Tongue (tissue), 2 donors: ENCODE measurements around the gene CDK5RAP2. TPM values are rescaled to one million over a fixed set of nuclear protein-coding genes. Genes with fewer than 3 reads are reported as not detected.
A peak's percentile ranks its signal among the peaks of the same experiment; 100 is the strongest.
"Not testable (repeated sequence)": the region's sequence is repeated elsewhere in the genome, so short reads cannot be mapped to it uniquely, and the experiment has no call there.

Experiments used
- DNase-seq: peaks from one replicate; pipeline ENCODE4 v3.0.0-alpha.2; 2015
- total RNA-seq: library from RNA; depleted of rRNA; stranded (reverse); fragments of >200 nt; gene quantifications from one replicate; pipeline ENCODE4 v1.2.3, GENCODE V29; 2014

The CDK5RAP2 gene
- total RNA-seq, 1 donor from 2014 or later: 71.7 TPM

DNA sequence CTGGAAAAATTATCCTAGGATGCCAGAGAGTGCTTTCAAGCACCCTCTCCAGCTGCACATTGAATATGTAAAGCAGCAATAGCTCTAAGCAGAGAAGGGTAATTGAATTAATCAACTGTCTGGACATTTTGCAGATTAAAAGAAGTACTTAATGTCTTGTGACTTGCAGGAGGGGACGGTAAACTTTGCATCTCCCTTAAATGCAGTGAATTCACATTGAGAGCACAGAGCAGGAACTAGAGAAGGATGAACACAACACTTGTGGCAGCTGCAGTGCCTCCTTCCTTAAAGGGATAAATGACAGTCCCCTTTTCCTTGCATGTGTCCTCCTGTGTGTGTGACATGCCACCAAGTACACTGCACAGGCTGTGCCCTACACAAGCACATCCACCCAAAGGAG, 7.4 kb upstream of the CDK5RAP2 start:
- DNase-seq: peak; percentile 42

DNA sequence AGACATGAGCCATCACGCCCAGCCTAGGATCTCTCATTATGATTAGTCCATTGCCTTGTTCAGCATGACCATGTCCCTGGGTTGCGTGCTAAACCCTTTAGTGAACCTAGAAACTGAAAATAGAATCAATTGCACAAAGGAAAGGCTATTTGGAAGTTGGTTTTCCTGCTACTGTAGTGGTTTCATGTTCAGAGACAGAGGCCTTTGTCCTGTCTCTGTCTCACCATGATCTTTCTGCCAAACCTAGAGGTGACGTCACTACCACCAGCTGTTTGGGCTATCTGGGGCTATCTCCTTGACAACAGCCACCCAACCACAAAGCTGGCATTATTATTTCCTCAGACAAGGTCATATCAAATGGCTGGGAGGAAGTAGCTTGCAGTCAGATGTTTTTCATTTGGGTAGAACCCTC, 4.0 kb upstream of the CDK5RAP2 start:
- peak; percentile 91 for DNase-seq

DNA sequence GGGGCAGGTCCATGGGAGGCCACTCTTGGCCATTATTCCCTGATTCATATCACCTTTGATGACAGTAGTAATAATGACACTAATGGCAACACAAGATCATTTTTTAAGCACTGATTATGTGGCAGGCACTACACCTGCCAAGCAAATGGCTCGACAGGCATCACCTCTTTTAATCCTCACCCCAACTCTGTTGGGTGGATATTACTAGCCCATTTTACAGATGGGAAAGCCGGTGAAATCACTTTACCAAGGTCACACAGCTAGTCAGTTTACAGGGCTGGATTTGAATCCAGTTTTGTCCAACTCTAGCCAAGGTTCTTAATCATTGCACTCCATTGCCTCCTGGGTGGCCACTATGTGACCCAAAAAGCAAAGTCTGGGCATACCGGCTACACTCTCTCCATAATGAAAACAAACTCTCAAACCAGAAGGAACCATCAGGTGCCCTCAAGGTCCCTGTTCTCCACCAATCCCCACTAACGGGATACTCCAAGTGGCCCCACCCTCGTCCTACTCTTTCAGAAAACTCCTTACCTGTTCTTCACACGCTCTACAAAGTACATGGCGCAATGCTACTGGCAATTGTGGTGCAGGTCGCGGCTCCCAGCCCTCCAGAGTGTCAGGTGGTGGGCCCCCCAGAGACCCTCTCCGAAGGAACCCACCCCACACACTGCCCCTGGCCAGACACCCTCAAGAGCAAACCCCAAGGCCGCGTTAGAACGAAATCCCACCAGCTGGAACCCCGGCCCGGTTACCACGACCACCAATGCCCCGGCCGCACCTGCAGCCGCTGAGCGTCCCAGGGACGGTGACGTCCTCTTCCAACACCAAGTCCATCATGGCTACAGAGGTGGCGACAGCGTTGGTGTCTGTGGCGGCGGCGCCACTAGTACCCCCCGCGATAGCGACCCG, 572 bp downstream of the CDK5RAP2 start:
- peak; percentile 11 for DNase-seq

DNA sequence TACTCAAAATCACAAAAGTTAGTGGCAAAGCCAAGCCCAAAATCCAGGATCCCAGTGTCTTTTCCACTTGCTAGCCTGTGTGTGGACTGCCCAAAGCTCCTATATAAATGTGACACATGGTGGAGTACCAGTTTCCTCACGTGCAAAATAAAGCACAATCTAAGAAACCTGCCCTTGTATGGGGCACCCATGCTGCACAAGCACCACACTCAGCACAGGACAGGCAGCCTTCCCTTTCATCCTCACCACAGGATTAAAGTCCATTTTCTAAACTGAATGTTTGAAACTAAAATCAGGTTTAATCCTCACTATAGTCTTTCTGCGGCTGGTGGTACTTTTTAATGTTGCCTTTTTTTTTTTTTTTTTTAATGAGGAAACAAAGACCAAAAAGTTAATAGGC, 5.5 kb downstream of the CDK5RAP2 start:
- no peak for DNase-seq

DNA sequence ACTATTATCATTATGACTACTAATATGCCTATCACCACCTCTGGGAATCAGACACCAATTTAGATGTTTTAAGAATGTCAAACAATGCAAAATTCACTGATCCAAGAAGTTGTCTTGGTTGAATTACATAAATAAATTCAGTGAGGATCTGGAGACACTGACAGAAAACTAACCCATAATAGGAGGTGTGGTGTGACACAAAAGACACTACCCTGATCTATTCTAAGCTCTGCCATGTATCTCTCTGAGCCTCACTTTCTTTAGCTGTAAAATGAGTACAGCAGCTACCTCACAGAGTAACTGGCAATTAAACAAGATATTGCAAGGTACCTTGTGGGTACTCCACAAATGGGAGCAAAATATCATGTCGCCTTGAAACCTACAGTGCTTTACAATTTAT, 7.5 kb downstream of the CDK5RAP2 start:
- DNase-seq: no peak

DNA sequence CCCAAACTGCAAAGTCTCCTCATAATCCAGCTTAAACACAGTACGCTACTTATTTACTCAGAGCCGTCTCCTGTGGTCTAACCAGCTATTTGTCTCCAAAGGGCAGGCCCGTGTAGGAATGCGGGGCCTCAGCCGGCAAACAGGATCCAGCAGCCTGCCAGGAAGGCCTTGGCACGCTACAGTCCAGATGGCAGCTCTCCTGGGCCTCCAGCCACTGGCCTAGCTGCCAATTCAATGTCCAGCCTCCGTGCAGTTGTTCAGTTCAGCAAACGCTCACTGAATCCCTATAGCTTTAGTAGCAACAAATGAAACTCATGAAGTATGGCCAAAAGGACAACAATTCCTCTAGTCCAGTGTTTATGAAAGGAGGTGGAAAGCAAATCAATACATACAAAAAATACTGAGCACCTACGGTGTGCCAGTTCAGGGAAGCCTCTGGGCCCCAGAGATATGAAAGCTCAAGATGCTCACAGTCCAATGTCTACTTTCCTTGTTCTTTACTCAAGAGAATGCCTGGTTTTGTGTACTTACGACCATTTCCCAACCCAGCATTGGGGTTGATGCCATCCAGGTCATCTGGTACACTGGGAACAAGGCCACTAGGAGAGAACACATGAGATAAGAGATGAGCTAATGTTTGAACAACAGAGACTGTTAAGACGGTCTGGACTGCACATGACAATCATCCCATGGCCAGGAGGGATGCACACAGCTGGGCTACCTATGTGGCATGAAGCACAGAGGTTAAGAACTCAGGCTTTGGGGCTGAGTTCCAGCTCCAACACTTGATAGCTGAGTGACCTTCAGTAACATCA, 8.3 kb downstream of the CDK5RAP2 start:
- peak; percentile 74 for DNase-seq

DNA sequence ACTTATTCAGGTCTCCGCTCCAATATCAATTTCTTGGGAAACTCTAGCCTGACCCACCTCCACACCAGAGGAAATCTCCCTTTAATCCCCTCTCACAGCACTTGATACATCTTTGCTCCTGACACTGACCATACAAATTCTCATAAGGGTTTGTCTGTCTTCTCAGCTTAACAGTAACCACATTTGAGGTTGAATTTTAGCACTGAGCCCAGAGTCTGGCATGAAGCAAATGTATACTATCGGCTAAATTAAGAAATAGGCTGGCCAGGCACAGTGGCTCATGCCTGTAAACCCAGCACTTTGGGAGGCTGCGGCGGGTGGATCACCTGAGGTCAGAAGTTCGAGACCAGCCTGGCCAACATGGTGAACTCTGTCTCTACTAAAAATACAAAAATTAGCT, 9.7 kb downstream of the CDK5RAP2 start:
- no peak for DNase-seq

DNA sequence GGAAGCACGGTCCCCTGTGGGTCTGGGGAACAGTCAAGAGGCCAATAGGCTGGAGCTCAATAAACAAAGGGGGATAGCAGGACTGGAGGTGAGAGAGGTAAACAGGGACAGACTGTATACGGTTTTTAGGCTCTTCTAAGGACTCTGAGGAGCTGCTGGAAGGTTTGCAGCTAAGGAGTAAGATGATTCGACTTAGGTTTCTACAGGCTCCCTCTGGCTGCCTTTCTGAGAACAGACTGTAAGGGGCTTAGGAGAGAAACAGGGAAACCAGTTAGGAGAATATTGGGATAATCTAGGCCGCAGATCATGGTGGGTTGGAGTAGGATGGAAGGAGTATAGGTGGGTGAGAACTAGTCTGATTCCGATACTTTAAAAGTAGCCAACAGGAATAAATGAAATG, 10.4 kb downstream of the CDK5RAP2 start:
- DNase-seq: no peak

DNA sequence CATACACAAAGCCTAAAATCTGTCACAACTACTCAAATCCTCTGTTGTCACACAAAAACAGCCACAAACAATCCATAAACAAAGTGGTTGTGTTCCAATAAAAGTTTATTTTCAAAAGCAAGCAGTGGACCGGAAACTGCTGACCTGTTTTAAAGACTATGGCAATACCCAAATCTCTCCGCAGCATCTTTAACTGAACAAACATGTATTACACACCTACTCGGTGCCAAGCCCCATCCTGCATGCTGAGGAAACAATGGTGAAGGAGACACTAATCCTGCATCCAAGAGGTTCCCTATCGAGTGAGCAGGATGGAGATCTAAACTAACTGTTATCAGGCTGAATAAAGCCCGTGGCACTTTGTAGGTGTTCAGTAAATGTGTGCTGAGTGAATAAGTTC, 11.2 kb downstream of the CDK5RAP2 start:
- DNase-seq: no peak

DNA sequence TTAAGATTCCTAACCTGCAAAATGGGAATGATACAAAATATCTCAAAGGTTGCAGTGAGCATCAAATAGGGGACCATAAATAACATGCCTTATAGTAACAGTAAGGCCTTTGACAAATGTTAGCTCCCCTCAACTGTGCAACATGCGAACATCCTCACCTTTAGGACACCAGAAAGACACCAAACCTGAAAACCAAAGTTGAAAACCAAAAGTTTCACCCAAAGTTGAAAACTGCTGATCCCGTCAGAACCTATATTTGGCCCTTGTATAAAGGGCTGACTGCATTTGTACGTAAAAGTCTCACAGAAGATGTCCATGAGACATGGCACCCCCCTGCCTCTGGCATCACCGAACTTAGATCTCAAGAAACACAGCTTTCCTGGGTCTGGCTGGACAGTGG, 12.1 kb downstream of the CDK5RAP2 start:
- no peak for DNase-seq

DNA sequence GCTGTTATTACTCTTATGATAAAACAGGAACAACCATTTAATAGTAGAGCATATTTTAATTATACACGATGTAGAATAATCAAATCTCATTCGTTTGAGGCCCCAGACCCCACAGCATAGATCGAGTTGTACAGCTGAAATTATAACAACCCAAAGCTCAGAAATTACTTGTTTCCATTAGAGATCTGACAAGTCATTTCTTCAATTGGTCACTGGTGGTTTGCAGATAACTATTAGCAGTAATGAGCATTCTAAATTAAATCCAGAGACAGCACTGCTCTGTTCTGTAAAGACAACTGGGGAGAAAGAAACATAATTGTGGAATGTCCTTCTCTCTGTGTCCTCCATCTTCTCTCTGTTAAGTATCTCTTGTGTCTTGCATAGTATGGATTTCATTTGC, 12.9 kb downstream of the CDK5RAP2 start:
- no peak for DNase-seq

DNA sequence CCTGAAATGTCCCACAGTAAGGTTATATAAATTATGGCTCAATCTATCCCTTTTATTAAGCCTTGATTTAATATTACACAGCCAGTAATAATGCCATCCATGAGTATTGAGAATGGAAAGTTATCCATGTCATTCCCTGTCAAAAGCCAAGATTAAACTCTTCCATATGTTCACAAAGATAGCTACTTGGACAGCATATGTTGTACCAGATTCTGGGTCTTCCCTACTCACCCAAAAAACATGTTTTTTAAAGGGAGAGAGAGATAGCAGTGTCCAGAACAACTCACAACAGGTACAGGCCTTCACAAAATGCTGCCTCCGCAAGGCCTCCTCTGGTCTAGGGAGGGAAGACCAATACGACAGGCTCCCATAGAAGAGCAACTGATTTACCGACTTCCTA, 15.4 kb downstream of the CDK5RAP2 start:
- DNase-seq: no peak

DNA sequence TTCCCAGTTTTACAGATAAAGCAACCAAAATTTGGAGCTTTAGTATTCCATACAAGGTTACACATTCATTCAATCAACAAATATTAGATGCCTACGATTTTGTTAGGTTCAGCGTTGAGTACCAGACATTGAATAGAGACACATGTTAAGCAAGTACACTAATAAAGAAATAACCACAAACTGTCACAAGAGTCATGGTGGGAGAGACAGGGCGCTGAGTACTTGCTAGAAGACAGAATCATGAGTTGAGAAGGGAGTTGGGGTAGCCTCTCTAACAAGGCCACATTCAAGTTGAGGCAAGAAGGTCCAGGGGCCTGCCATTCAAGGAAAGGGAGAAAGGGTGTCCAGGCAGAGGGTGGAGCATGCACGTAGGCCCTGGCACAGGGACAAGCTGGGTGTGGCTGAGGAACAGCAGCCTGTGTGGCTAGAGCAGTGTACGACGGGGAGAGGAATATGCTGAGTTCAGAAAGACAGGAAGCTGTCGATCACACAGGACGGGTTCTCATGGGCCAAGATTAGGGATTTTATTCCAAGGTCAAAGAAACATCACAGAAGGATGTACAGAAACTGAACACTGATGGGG, 17.0 kb downstream of the CDK5RAP2 start:
- no peak for DNase-seq

DNA sequence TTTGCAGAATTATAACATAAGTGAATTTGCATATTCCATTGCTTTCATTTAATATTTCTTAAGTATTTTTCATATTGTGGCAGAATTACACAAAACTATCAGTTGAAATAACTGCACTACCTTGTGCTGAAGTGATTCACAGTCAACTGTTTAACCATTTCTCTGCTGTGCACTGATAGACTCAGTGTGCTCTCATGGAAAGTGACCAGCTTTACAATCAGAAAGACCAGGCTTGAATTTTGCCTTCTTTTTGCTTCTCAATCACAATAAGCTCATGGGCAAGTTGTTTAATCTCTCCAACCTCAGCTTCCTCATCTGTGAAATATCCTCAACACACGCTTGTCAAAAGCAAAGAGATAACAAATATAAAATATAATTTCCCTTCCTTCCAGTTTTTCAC, 18.3 kb downstream of the CDK5RAP2 start:
- DNase-seq: no peak

DNA sequence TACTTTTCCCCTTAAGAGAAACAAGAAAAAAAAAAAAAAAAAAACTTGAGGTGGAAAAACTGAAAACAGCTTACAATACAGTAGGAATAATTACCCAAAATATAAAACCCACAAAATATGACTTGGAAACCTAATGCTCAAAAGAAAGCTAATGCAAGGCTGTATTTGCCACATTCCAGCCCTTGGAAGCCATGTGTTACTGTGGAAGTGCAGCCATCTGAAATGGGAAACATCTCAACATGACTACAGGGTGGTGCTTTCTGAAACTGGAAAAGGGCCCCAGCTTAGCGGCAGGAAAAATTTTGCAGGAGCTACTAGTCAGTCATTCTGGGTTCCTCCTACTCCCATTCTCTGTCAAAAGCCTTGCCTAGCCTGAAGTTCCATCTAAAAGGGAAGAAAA, 20.4 kb downstream of the CDK5RAP2 start:
- DNase-seq: no peak

DNA sequence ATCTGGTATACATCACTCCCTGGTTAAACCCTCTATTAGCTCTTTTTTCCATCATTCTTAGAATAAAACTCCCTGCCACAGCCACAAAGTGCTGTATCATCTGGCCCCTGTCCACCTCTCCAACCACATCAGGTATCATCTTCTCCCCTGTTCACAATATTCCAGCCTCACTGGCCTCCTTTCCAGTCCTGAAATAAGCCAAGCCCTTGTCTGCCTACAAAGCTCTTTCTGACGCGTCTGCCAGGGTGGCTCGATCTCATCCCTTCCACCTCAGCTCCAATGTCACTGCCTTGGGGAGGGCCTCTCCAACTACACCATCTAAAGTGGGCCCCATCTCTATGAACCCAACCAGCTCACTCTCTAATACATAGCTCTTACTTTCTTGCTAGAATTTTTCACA, 21.5 kb downstream of the CDK5RAP2 start:
- DNase-seq: no peak

DNA sequence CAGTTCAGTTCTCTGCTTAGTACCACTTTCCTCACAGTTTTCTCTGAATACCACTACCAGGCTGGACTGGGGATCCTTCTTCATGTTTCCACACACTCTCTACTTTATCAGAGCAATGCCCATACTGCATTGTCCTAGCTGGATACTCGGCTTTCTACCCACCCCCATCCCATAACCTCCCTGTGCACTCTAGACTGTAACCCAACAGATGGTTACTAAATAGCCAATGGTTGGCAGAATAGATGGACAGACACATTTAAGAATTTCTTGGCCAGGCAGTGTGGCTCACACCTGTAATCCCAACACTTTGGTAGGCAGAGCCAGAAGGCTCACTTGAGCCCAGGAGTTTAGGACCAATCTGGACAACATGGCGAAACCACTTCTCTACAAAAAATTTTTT, 22.8 kb downstream of the CDK5RAP2 start:
- DNase-seq: no peak

DNA sequence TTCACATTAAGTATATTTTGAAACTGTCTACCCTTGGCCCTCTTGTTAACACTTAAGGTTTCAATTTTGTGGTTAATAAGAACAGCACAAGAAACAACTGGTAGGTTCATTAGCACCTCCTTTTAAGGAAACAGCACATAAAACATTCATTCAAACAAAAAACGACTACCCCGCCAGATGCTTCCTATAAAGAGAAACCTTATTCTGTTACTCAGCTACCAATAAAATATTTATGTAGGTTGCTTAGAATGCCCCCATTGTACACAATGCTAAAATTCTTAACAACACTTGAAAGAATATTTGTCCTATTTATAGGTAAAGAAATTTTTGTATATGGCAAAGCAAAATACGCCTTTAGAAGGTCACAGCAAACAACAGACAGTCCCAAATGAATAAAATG, 23.2 kb downstream of the CDK5RAP2 start:
- no peak for DNase-seq

DNA sequence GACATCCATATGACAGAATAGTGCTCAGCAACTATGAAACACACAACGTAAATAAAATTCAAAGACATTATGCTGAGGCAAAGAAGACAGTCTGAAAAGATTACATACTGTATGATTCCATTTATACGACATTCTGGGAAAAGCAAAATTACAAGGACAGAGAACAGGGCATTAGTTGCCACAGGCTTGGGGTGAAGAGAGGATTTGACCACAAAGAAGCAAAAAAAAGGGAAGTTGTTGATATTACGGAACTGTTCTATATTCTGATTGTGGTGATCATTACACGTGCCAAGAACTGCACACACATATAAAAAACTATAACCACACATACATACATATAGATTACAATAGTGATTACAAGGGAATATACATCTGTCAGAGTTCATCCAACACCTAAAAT, 24.1 kb downstream of the CDK5RAP2 start:
- DNase-seq: no peak

DNA sequence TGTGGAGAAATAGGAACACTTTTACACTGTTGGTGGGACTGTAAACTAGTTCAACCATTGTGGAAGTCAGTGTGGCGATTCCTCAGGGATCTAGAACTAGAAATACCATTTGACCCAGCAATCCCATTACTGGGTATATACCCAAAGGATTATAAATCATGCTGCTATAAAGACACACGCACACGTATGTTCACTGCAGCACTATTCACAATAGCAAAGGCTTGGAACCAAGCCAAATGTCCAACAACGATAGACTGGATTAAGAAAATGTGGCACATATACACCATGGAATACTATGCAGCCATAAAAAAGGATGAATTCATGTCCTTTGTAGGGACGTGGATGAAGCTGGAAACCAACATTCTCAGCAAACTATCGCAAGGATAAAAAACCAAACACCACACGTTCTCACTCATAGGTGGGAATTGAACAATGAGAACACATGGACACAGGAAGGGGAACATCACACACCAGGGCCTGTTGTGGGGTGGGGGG, 27.7 kb downstream of the CDK5RAP2 start:
- not testable (repeated sequence) for DNase-seq

DNA sequence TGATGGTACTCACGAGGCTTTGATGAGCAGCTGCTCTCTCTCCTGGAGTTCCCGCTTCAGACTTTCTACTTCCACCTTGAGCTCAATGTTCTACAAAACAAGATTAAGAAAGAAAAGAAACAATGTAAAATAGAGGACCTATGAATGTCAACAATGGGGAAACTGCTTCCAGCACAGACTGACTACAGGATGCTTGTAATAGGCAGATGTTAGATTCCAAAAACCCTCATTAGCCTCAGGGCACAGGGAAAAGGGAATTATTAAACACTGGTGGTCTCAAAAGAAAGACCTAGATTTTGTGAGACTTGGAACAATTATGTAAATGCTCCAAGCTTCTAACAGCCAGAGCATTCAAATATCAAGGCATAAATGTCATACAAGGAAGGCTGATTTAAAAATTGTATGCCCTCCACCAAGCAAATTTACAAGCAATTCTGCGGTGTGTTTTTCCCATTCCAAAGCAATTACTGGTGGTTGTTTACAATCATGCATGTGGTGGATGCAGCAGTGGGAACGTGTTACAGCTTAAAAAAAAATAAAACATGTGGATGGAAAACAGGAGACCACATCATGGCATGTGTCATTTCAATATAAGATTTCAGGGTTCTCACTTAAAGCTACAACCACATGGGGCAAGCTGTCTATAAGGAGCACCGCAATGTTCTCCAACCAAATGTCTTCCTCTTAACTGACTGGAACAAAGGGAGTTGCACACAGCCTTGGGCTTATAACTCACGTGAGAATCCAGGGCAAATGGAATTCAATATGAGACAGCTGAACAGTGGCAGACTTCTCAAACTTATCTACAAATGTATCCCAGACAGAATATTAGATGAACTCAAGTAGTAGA, 34.0 kb downstream of the CDK5RAP2 start:
- DNase-seq: no peak

DNA sequence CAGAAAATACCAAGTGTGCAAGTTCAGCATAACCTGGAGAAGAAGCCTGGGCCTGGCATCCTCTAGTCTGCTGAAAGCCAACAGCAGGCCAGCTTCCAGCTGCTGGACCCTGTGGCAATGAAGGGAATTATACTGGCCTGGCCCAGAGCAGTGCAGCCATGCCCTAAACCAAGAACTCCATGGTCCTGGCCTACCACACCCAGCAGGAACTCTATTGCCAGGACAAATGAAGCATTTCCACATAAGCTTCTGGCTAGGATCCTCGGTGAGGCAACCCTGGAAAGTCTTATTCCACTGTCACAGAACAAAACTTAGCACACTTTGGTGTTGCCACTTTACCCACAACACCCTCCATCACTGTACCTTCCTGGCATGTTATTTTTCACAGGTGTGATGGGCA, 35.5 kb downstream of the CDK5RAP2 start:
- DNase-seq: no peak
